Skin epidermis (tissue), 12 donors: ENCODE results near the gene A4GALT.
A peak's percentile ranks its signal among the peaks of the same experiment; 100 is the strongest.
"Not testable (repeated sequence)": the region's sequence is repeated elsewhere in the genome, so short reads cannot be mapped to it uniquely, and the experiment has no call there.

Source experiments
- H3K27ac ChIP-seq, 21 experiments: fragments of 200-600 bp; sonication (generic) in 11 of 21; one replicate each; pipeline ENCODE4 v1.5.0; 2020; ENCODE audit warnings: mild to moderate bottlenecking in 3 of 21, inconsistent platforms in 2 of 21, moderate library complexity in 2 of 21
- H3K4me3 ChIP-seq, 7 experiments: fragments of 200-600 bp; sonication (generic) in 2 of 7; one replicate each; pipeline ENCODE4 v1.5.0; 2020; ENCODE audit warnings: inconsistent platforms in 2 of 7, mild to moderate bottlenecking in 2 of 7, moderate library complexity in 1 of 7

A4GALT gene

GRCh38 chr22:42691440-42691839 lies 29.2 kb downstream of the A4GALT start:
- Histone ChIP-seq H3K27ac (peak overlapping the region in 11 of 21 experiments; percentile 6 to 78 (median 50)), H3K4me3 (no peak overlapping the region)

- no peak overlapping the region for H3K4me3 ChIP-seq
- peak overlapping the region in 19 of 21 experiments; percentile 56 to 89 (median 75) for H3K27ac ChIP-seq
Measured at GRCh38 chr22:42688241-42689211, 32.1 kb downstream of the A4GALT start.

- H3K27ac ChIP-seq: peak overlapping the region in 14 of 21 experiments; percentile 1 to 87 (median 76)
- no peak overlapping the region for H3K4me3 ChIP-seq
Measured at GRCh38 chr22:42686756-42687491, 33.7 kb downstream of the A4GALT start.

GRCh38 chr22:42685941-42686653 lies 34.6 kb downstream of the A4GALT start:
- peak overlapping the region in 14 of 21 experiments; percentile 1 to 87 (median 74) for H3K27ac ChIP-seq

GRCh38 chr22:42684462-42685195 lies 36.0 kb downstream of the A4GALT start:
- Histone ChIP-seq H3K4me3 (no peak overlapping the region), H3K27ac (peak overlapping the region in 16 of 21 experiments; percentile 17 to 87 (median 58))

More at GRCh38 chr22:42685941-42686653, 34.6 kb downstream of the A4GALT start:
- H3K4me3 ChIP-seq: no peak overlapping the region

GRCh38 chr22:42683578-42684283 lies 36.9 kb downstream of the A4GALT start:
- Histone ChIP-seq H3K4me3 (no peak overlapping the region), H3K27ac (peak overlapping the region in 16 of 21 experiments; percentile 2 to 87 (median 58))

GRCh38 chr22:42682113-42682851 lies 38.4 kb downstream of the A4GALT start:
- peak overlapping the region in 11 of 21 experiments; percentile 1 to 72 (median 57) for H3K27ac ChIP-seq
- H3K4me3 ChIP-seq: no peak overlapping the region

GRCh38 chr22:42680648-42681047 lies 40.0 kb downstream of the A4GALT start:
- no peak overlapping the region for H3K4me3 ChIP-seq
- H3K27ac ChIP-seq: peak overlapping the region in 17 of 21 experiments; percentile 4 to 87 (median 38)

GRCh38 chr22:42679691-42680090 lies 41.0 kb downstream of the A4GALT start:
- H3K27ac ChIP-seq: peak overlapping the region in 8 of 21 experiments; percentile 23 to 87 (median 50)

GRCh38 chr22:42678894-42679293 lies 41.8 kb downstream of the A4GALT start:
- Histone ChIP-seq H3K27ac (peak overlapping the region in 7 of 21 experiments; percentile 0 to 87 (median 43)), H3K4me3 (no peak overlapping the region)

More at GRCh38 chr22:42679691-42680090, 41.0 kb downstream of the A4GALT start:
- no peak overlapping the region for H3K4me3 ChIP-seq

GRCh38 chr22:42677936-42678335 lies 42.7 kb downstream of the A4GALT start:
- not testable (repeated sequence) for H3K4me3 ChIP-seq
- H3K27ac ChIP-seq: peak overlapping the region in 9 of 21 experiments; percentile 0 to 81 (median 43)

GRCh38 chr22:42676059-42676607 lies 44.5 kb downstream of the A4GALT start:
- Histone ChIP-seq H3K27ac (peak overlapping the region in 18 of 21 experiments; percentile 10 to 84 (median 71)), H3K4me3 (no peak overlapping the region)

- H3K27ac ChIP-seq: peak overlapping the region in 1 of 21 experiments; percentile 38
Measured at GRCh38 chr22:42673898-42674401, 46.7 kb downstream of the A4GALT start.

GRCh38 chr22:42673071-42673470 lies 47.6 kb downstream of the A4GALT start:
- not testable (repeated sequence) for H3K4me3 ChIP-seq
- H3K27ac ChIP-seq: peak overlapping the region in 1 of 21 experiments; percentile 38

More at GRCh38 chr22:42673898-42674401, 46.7 kb downstream of the A4GALT start:
- no peak overlapping the region for H3K4me3 ChIP-seq

GRCh38 chr22:42670921-42671709 lies 49.6 kb downstream of the A4GALT start:
- peak overlapping the region in 3 of 21 experiments; percentile 28 to 46 (median 29) for H3K27ac ChIP-seq
- H3K4me3 ChIP-seq: no peak overlapping the region

GRCh38 chr22:42670046-42670445 lies 50.6 kb downstream of the A4GALT start:
- H3K27ac ChIP-seq: no peak overlapping the region

More at GRCh38 chr22:42670046-42670445, 50.6 kb downstream of the A4GALT start:
- H3K4me3 ChIP-seq: no peak overlapping the region
